ENCODE data around the gene F2RL2. TPM values are rescaled to one million over a fixed set of nuclear protein-coding genes. Genes with fewer than 3 reads are reported as not detected.

Gene F2RL2
- polyA plus RNA-seq, 1 donor from 2014 or later, result not detected

Other genes with a start within 250 kb of the F2RL2 start
- gene IQGAP2, start 220.1 kb downstream of the F2RL2 start, polyA plus RNA-seq, result 4.0 and 5.2 TPM in 2 replicates
- gene F2R, start 92.7 kb upstream of the F2RL2 start, polyA plus RNA-seq, result 35.5 and 35.9 TPM in 2 replicates
- gene F2RL1, start 195.6 kb upstream of the F2RL2 start, polyA plus RNA-seq, result 0.12 and 0.78 TPM in 2 replicates
- gene S100Z, start 226.6 kb upstream of the F2RL2 start, polyA plus RNA-seq, result not detected in 2 replicates

All from neural cell (in vitro differentiated cells).